Inflammatory macrophage treated with lipopolysaccharide for 1 hour (primary cell): ENCODE data around the gene PLEK.
"Not testable (repeated sequence)": the region's sequence is repeated elsewhere in the genome, so short reads cannot be mapped to it uniquely, and the experiment has no call there.

Source experiments
- DNase-seq, 2 donors: peaks; one replicate each; pipeline ENCODE4 v3.0.0-alpha.2; 2020 to 2022

PLEK gene

GRCh38 chr2:68446425-68446824 is 81.3 kb downstream of the PLEK start:
- not testable (repeated sequence) for DNase-seq
